IPS DF 4.7 (cell line): ENCODE measurements around the gene LSM3.
A peak's percentile ranks its signal among the peaks of the same experiment; 100 is the strongest.

Experiments used
- DNase-seq: peaks from one replicate; pipeline ENCODE4 v3.0.0-alpha.2; 2013; ENCODE audit warnings: low spot score; ENCODE audit errors: extremely low read depth

The LSM3 gene

GRCh38 chr3:14178247-14179113 is at the start of gene LSM3, which contains the start of gene XPC:
TSS of gene LSM3 (plus strand) at chr3:14178817. CDS start at chr3:14178861, 44 bp downstream.
TSS of gene XPC (minus strand) at chr3:14178601. CDS start at chr3:14178568, 33 bp downstream.
- peak; percentile 96 for DNase-seq

GRCh38 chr3:14129296-14129695 is 49.3 kb upstream of the LSM3 start:
- DNase-seq, result no peak

- DNase-seq, result no peak
Observed at GRCh38 chr3:14130230-14130629, 48.4 kb upstream of the LSM3 start.

GRCh38 chr3:14130707-14131106 is 47.9 kb upstream of the LSM3 start:
- no peak for DNase-seq

GRCh38 chr3:14131134-14131533 is 47.5 kb upstream of the LSM3 start:
- DNase-seq, result no peak

GRCh38 chr3:14132120-14132519 is 46.5 kb upstream of the LSM3 start:
- DNase-seq, result no peak

GRCh38 chr3:14132689-14133088 is 45.9 kb upstream of the LSM3 start:
- no peak for DNase-seq

GRCh38 chr3:14133188-14133800 is 45.3 kb upstream of the LSM3 start:
- no peak for DNase-seq

GRCh38 chr3:14133876-14134275 is 44.7 kb upstream of the LSM3 start:
- DNase-seq, result no peak

- DNase-seq, result no peak
Observed at GRCh38 chr3:14134291-14134690, 44.3 kb upstream of the LSM3 start.

- DNase-seq, result no peak
Observed at GRCh38 chr3:14135581-14135980, 43.0 kb upstream of the LSM3 start.

- DNase-seq, result no peak
Observed at GRCh38 chr3:14137004-14137403, 41.6 kb upstream of the LSM3 start.

GRCh38 chr3:14137445-14137844 is 41.2 kb upstream of the LSM3 start:
- DNase-seq, result no peak

GRCh38 chr3:14138109-14138877 is 40.3 kb upstream of the LSM3 start:
- no peak for DNase-seq

GRCh38 chr3:14138878-14139655 is 39.5 kb upstream of the LSM3 start:
- DNase-seq, result no peak

GRCh38 chr3:14139771-14140170 is 38.8 kb upstream of the LSM3 start:
- DNase-seq, result no peak

GRCh38 chr3:14140668-14141067 is 37.9 kb upstream of the LSM3 start:
- no peak for DNase-seq

- DNase-seq, result no peak
Observed at GRCh38 chr3:14141144-14141543, 37.5 kb upstream of the LSM3 start.

GRCh38 chr3:14141602-14142341 is 36.8 kb upstream of the LSM3 start:
- no peak for DNase-seq

GRCh38 chr3:14142567-14143270 is 35.9 kb upstream of the LSM3 start:
- DNase-seq, result no peak
